Gastrocnemius medialis (tissue), 4 donors: Measurements from ENCODE around the gene BCL11B.

Experiments
- CTCF ChIP-seq, 5 experiments: fragments of 450-650 bp in 3 of 5; fragments of 200-600 bp in 2 of 5; sonication (generic) in 2 of 5; IDR thresholded peaks in 4 of 5; conservative IDR thresholded peaks in 1 of 5; 1 replicate in 4 of 5; 2 replicates in 1 of 5; pipeline ENCODE4 v1.5.1; 2016 to 2019; ENCODE audit warnings: antibody characterized with exemption in 5 of 5, mild to moderate bottlenecking in 3 of 5, moderate library complexity in 3 of 5
- POLR2A ChIP-seq, 2 donors: fragments of 450-650 bp; IDR thresholded peaks; one replicate each; pipeline ENCODE4 v1.6.1; 2017; ENCODE audit warnings: antibody characterized with exemption in 2 of 2, mild to moderate bottlenecking in 2 of 2, moderate library complexity in 2 of 2

GRCh38 chr14:99224116-99224910 lies 47.7 kb downstream of the BCL11B start:
- TF ChIP-seq CTCF (IDR thresholded peaks at IDR 0.05 in 4 of 5, conservative IDR thresholded peaks at IDR 0.05 in 1 of 5) (no peak), POLR2A (IDR thresholded peaks at IDR 0.05) (no peak)
